Measurements from ENCODE around the gene USP5.

USP5 gene

GRCh38 chr12:6915789-6916285 lies 63.9 kb downstream of the USP5 start:
- no peak for DNase-seq
